H1 (cell line): Measurements from ENCODE around the gene ANKRD17.

Experiments
- CHD2 ChIP-seq: IDR thresholded peaks from 2 replicates; pipeline ENCODE4 v1.6.1; 2012; ENCODE audit warnings: low read length, improper control_type of control experiment
- CREB1 ChIP-seq: IDR thresholded peaks from 2 replicates; pipeline ENCODE4 v1.6.1; 2012; ENCODE audit warnings: inconsistent platforms
- EP300 ChIP-seq, 2 experiments: IDR thresholded peaks; 1 replicate in 1 of 2; 2 replicates in 1 of 2; pipeline ENCODE4 v1.6.1; 2011 to 2012; ENCODE audit warnings: low read depth in 2 of 2, low read length in 2 of 2, mild to moderate bottlenecking in 2 of 2, borderline replicate concordance in 1 of 2, inconsistent platforms in 1 of 2, moderate library complexity in 1 of 2
- EZH2 ChIP-seq: fragments of 200-600 bp; sonication (generic); IDR thresholded peaks from 2 replicates; pipeline ENCODE4 v1.7.1; 2012; ENCODE audit warnings: low read depth, mild to moderate bottlenecking, moderate library complexity, low read length, inconsistent platforms; ENCODE audit not compliant: severe bottlenecking
- JUND ChIP-seq: IDR thresholded peaks from 2 replicates; pipeline ENCODE4 v1.6.1; 2011; ENCODE audit warnings: mild to moderate bottlenecking, improper control_type of control experiment, low read length
- NRF1 ChIP-seq: IDR thresholded peaks from 2 replicates; pipeline ENCODE4 v1.6.1; 2011; ENCODE audit warnings: mild to moderate bottlenecking, low read depth, low read length, improper control_type of control experiment
- POLR2A ChIP-seq, 2 experiments: IDR thresholded peaks; 1 replicate in 1 of 2; 2 replicates in 1 of 2; pipeline ENCODE4 v1.6.1; 2011; ENCODE audit warnings: low read depth in 2 of 2, low read length in 2 of 2, mild to moderate bottlenecking in 2 of 2; ENCODE audit errors: control extremely low read depth in 1 of 2
- POLR2AphosphoS5 ChIP-seq: IDR thresholded peaks from 2 replicates; pipeline ENCODE4 v1.6.1; 2011; ENCODE audit warnings: low read depth, low read length
- SIRT6 ChIP-seq: IDR thresholded peaks from one replicate; pipeline ENCODE4 v1.7.1; 2012; ENCODE audit warnings: low read length, inconsistent platforms
- SP1 ChIP-seq: IDR thresholded peaks from 2 replicates; pipeline ENCODE4 v1.6.1; 2011; ENCODE audit warnings: low read depth, low read length
- SP4 ChIP-seq: IDR thresholded peaks from 2 replicates; pipeline ENCODE4 v1.6.1; 2012; ENCODE audit warnings: low read length, inconsistent platforms
- ZNF274 ChIP-seq: IDR thresholded peaks from 2 replicates; pipeline ENCODE4 v1.7.0; 2012; ENCODE audit warnings: low read length, borderline replicate concordance; ENCODE audit errors: extremely low read depth
- TF ChIP-seq, protein P1 (sequence below), 3 experiments: IDR thresholded peaks; 1 replicate in 2 of 3; 2 replicates in 1 of 3; pipeline versions ENCODE4 v1.5.1 to v1.6.1; 2011; ENCODE audit warnings: low read length in 3 of 3, mild to moderate bottlenecking in 3 of 3, inconsistent platforms in 2 of 3, low read depth in 1 of 3, moderate library complexity in 1 of 3; ENCODE audit not compliant: insufficient read depth in 1 of 3; ENCODE audit errors: control extremely low read depth in 1 of 3
- TF ChIP-seq, protein P2 (sequence below): IDR thresholded peaks from 2 replicates; pipeline ENCODE4 v1.6.1; 2012; ENCODE audit warnings: inconsistent platforms

DNA sequence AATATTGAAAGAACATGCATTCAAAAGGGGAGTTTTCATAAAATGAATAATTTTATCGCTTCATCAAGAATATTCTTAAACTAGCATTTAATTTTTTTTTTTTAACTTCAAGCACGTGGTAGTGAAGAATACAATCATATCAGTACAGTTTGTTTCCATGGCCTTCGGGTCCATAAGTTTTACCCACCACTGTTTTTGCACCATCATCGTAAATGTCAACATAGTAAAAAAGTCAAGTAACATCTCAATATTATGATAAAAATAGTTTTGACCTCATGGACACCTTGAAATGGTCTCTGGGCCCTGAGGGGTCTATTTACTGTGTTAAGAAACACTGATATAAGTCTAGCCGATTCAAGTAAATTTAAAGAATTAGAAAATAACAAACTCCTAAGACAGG, 80.2 kb downstream of the ANKRD17 start:
- TF ChIP-seq CREB1 (no peak), JUND (no peak), EZH2 (no peak), ZNF274 (no peak), CHD2 (no peak), SP1 (no peak), SIRT6 (no peak), EP300 (IDR thresholded peaks at IDR 0.05; ENCODE audit: borderline replicate concordance in 1 of 2, low read depth in 2 of 2, low read length in 2 of 2) (no peak), SP4 (no peak), NRF1 (no peak), POLR2AphosphoS5 (no peak), POLR2A (IDR thresholded peaks at IDR 0.05; ENCODE audit: control extremely low read depth in 1 of 2, low read depth in 2 of 2, low read length in 2 of 2) (no peak)
- TF ChIP-seq, protein P1, sequence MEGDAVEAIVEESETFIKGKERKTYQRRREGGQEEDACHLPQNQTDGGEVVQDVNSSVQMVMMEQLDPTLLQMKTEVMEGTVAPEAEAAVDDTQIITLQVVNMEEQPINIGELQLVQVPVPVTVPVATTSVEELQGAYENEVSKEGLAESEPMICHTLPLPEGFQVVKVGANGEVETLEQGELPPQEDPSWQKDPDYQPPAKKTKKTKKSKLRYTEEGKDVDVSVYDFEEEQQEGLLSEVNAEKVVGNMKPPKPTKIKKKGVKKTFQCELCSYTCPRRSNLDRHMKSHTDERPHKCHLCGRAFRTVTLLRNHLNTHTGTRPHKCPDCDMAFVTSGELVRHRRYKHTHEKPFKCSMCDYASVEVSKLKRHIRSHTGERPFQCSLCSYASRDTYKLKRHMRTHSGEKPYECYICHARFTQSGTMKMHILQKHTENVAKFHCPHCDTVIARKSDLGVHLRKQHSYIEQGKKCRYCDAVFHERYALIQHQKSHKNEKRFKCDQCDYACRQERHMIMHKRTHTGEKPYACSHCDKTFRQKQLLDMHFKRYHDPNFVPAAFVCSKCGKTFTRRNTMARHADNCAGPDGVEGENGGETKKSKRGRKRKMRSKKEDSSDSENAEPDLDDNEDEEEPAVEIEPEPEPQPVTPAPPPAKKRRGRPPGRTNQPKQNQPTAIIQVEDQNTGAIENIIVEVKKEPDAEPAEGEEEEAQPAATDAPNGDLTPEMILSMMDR (IDR thresholded peaks at IDR 0.05; ENCODE audit: control extremely low read depth in 1 of 3, insufficient read depth in 1 of 3, low read depth in 1 of 3, low read length in 3 of 3) = no peak
- TF ChIP-seq, protein P2, sequence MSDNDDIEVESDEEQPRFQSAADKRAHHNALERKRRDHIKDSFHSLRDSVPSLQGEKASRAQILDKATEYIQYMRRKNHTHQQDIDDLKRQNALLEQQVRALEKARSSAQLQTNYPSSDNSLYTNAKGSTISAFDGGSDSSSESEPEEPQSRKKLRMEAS = no peak
